Cardiac muscle cell (in vitro differentiated cells and primary cell): Measurements from ENCODE around the gene ENPP3. TPM values are rescaled to one million over a fixed set of nuclear protein-coding genes. Genes with fewer than 3 reads are reported as not detected.

ENCODE experiments used
- DNase-seq, 2 donors: peaks; one replicate each; pipeline versions ENCODE4 v3.0.0 to v3.0.0-alpha.2; 2010 to 2017; ENCODE audit warnings: low read depth in 1 of 2, low spot score in 1 of 2
- H3K27ac ChIP-seq: fragments of 200-600 bp; sonication (generic); 2 replicates; pipeline ENCODE4 v1.5.1; 2016
- H3K27me3 ChIP-seq: fragments of 200-600 bp; sonication (generic); 2 replicates; pipeline ENCODE4 v1.6.0; 2016; ENCODE audit warnings: control low read depth
- H3K36me3 ChIP-seq: fragments of 200-600 bp; sonication (generic); 2 replicates; pipeline ENCODE4 v1.5.1; 2016; ENCODE audit warnings: control low read depth
- H3K4me1 ChIP-seq: fragments of 200-600 bp; sonication (generic); 2 replicates; pipeline ENCODE4 v1.8.1; 2017; ENCODE audit warnings: low read depth, mild to moderate bottlenecking, mixed run types
- H3K4me3 ChIP-seq: fragments of 200-600 bp; sonication (generic); 2 replicates; pipeline ENCODE4 v1.5.1; 2016; ENCODE audit warnings: mild to moderate bottlenecking
- H3K9me3 ChIP-seq: fragments of 200-600 bp; sonication (generic); 2 replicates; pipeline ENCODE4 v1.5.1; 2017; ENCODE audit warnings: low read depth, mild to moderate bottlenecking, control low read depth
- CTCF ChIP-seq: IDR thresholded peaks from 2 replicates; pipeline ENCODE4 v1.5.1; 2012; ENCODE audit warnings: low read depth, mild to moderate bottlenecking, low read length
- polyA plus RNA-seq: library from polyadenylated mRNA; unstranded; fragments of >200 nt; fragmentation: Nextera tagmentation; extraction: Ambion mirVana; gene quantifications from 2 replicates; pipeline ENCODE4 v1.2.1, GENCODE V29; 2016
- total RNA-seq: library from RNA; depleted of rRNA; stranded (reverse); fragments of >200 nt; gene quantifications from 2 replicates; pipeline ENCODE4 v1.2.3, GENCODE V29; 2016

ENPP3 gene
- total and polyA plus RNA-seq, 2 experiments from 2014 or later, result 0.07 to 0.09 TPM

DNA sequence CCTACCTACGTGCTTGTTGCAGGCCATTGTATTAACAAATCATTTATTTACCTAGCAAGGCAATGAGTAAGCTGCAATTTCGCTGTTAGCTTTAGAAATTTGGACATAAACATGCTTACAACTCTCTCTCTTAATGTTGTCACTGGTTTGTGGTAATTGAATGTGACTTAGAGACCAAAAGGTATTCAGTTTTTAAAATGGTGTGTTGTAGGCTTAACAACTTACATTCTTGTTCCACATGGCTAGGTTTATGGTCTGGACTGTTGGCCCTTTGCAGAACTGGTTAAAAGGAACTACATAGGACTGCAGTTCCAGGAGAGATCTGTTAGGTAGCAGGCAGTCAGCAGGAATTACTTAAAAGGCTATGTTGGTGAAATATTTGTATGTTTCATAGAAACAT, 84.1 kb downstream of the ENPP3 start:
- Histone ChIP-seq H3K9me3 (no peaks in the 10 kb centered on the region), H3K4me1 (no peaks in the 10 kb centered on the region), H3K4me3 (no peak overlapping the region), H3K27ac (no peak overlapping the region), H3K27me3 (no peaks in the 10 kb centered on the region), H3K36me3 (no peaks in the 10 kb centered on the region)
- no peak for TF ChIP-seq CTCF
- DNase-seq, result no peak

DNA sequence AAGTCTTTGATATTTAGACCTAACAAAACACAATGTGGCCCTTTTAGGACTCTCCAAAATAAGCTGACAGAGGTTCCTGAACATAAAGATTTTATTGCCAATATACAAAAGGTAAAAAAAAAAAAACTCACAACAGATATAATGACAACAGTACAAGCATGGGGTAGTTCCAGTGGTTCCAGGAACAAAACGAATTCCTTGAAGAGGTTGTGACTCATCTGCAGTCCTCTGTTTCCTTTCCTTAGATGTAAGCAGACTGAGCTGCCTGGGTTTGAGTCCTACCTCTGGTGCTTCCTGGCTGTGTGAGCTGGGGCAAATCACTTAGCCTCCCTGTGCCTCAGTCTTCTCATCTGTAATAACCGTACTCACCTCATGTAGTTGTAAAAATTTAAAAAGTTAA, 87.0 kb downstream of the ENPP3 start:
- TF ChIP-seq CTCF, result no peak
- no peaks in the 10 kb centered on the region for H3K36me3 ChIP-seq
- H3K4me3 ChIP-seq, result no peak overlapping the region
- no peak overlapping the region for H3K27ac ChIP-seq
- no peak for DNase-seq
- H3K27me3 ChIP-seq, result no peaks in the 10 kb centered on the region
- no peaks in the 10 kb centered on the region for H3K9me3 ChIP-seq
- H3K4me1 ChIP-seq, result no peaks in the 10 kb centered on the region

DNA sequence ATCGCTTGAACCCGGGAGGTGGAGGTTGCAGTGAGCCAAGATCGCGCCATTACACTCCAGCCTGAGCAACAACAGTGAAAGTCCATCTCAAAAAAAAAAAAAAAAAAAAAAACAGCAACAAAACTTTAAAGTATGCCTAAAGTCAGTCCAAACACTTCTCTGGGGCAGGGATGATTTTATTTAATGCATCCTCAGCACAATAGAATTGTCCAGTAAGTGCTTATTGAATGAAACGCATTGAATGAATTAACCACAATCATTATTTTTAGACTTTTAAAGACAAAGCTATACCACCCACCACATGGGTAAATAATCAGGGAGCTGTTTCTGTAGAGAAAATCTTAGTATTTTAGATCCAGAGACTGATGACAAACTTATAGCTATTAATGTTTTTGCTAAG, 90.4 kb downstream of the ENPP3 start:
- no peaks in the 10 kb centered on the region for H3K36me3 ChIP-seq
- H3K27me3 ChIP-seq, result no peaks in the 10 kb centered on the region
- no peak overlapping the region for H3K4me3 ChIP-seq
- no peak for DNase-seq
- H3K4me1 ChIP-seq, result no peaks in the 10 kb centered on the region
- no peak overlapping the region for H3K27ac ChIP-seq
- TF ChIP-seq CTCF, result no peak
- H3K9me3 ChIP-seq, result no peaks in the 10 kb centered on the region

DNA sequence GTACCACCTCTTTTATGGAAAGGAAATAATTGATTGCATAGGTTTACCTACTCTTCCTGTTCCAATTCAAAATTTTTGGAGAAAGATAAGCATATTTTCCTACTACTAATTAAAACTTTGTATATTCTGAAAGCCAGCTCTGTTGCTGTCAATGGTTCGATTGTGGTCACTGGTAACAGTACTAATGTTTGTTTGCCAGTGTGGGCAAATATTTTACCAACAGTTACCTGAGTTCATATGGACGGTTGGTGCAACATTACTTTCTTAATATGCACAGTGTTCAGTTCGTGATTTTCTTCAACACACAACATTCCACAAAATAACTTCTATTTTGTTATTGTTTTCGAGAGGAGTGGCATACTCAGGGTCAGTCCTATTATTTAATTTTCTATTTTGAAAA, 90.8 kb downstream of the ENPP3 start:
- H3K4me1 ChIP-seq, result no peaks in the 10 kb centered on the region
- no peak overlapping the region for H3K27ac ChIP-seq
- no peaks in the 10 kb centered on the region for H3K36me3 ChIP-seq
- no peak for TF ChIP-seq CTCF
- H3K27me3 ChIP-seq, result no peaks in the 10 kb centered on the region
- DNase-seq, result no peak
- no peak overlapping the region for H3K4me3 ChIP-seq
- no peaks in the 10 kb centered on the region for H3K9me3 ChIP-seq

GRCh38 chr6:131728296-131728939, 91.3 kb downstream of the ENPP3 start:
- Histone ChIP-seq H3K27me3 (no peaks in the 10 kb centered on the region), H3K9me3 (no peaks in the 10 kb centered on the region), H3K27ac (no peak overlapping the region), H3K4me3 (no peak overlapping the region), H3K4me1 (no peaks in the 10 kb centered on the region), H3K36me3 (no peaks in the 10 kb centered on the region)
- DNase-seq, result no peak
- no peak for TF ChIP-seq CTCF
